Measurements from ENCODE around the gene GPR12.

Gene GPR12

DNA sequence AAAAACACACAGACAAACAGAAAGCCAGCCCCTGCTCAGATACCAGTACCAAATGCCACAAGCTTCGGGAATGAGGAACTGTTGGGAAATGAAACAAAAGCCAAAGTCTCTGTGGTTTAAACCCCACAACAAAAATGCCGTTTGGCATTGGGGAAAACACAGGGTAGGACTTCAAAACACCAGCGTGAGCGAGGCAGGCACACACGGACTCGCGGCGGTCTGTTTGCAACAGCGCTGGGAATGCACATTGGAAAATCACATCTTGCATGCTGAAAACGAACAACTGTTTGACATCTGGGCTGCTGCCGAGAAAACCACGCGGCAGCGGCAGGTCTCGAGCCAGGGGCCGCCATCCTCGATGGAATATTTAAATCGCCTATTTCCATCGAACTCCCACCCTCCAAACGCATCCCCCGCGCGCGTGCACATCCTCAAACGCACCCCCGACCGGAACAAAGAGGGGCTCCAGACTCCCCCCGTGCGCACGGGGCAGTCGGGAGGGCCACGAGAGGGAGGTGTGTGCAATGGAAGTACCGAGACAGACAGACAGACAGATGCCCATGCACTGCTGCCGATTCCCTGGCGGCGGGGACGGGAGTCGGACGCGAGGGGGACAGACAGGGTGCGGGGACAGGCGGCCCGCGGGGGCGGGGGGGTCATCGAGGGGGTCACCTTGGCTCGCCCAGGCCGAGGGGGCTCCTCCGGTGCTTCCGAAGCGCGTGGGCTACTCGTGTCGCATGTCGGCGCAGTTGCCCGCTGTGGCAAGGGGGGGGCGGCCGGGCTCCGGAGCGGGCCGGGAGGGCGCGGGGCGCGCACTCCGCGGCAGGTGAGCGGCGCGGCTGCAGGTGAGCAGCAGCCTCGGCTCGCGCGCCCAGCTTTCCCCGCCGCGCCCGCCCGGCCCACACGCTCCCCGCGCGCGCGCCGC is at the start of gene GPR12:
TSS of gene GPR12 (minus strand) at position 880 of the 925 bp plus-strand sequence. CDS start 959 bp downstream, outside the sequence.
- DNase-seq: no peak

GRCh38 chr13:26810095-26810494 is 49.5 kb upstream of the GPR12 start:
- DNase-seq: no peak

DNA sequence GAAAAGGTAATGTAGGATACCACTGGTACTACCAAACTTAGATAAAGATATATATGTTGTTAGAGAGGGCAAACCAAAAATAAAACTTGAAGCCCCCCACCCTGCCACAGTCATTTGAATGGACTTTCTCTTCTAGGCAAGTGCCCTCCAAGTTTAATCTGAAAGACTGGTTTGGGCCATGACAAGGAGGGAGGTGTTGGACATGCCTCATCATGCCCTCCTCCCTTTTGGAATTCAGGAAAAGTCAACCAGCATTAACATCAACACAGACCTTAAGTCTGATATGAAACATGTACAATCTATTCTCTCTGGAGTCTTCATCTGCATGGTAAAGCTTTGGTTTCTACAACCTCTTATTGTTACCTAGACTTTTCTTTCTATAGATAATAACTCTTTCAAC is 46.3 kb upstream of the GPR12 start:
- no peak for DNase-seq

- no peak for DNase-seq
Measured at GRCh38 chr13:26787961-26788360, 27.4 kb upstream of the GPR12 start.

- DNase-seq: no peak
Measured at GRCh38 chr13:26786651-26787295, 26.2 kb upstream of the GPR12 start.

DNA sequence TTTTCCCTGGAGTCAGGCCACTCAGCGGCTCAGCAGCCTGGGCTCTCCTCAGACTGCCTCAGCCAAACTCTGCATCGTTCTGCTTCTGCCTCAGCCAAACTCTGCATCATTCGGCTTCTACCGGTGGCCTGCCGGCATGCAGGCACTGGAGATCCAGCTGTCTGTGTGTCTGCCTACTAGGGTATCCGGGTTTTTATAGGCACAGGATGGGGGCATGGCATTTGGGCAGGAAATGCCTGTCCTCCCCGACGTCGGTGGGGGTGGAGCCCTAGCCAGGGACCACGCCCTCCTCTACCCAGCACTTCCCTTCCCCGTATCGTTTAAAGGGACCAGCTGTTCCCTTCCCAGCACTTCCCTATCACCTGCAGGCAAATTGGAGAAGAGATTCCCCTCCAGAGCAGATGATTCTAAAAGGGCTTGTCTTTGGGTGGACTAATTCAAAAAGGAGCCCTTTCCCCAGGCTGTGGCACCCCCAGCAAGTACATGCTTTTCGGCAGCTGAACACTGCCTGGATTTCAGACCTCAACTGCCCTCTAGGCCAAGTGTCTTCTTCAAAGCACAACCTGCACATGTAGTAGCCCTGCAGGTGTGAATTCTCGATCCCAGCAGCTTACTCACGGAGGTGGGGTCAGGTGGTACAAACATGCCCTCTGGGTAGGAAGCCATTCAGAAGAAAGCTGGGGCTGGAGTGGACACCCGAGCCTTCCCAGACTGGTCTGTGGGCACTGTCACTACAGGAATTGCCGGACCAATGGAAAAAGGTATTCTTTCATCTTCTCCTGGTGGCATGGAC is 25.4 kb upstream of the GPR12 start:
- no peak for DNase-seq

DNA sequence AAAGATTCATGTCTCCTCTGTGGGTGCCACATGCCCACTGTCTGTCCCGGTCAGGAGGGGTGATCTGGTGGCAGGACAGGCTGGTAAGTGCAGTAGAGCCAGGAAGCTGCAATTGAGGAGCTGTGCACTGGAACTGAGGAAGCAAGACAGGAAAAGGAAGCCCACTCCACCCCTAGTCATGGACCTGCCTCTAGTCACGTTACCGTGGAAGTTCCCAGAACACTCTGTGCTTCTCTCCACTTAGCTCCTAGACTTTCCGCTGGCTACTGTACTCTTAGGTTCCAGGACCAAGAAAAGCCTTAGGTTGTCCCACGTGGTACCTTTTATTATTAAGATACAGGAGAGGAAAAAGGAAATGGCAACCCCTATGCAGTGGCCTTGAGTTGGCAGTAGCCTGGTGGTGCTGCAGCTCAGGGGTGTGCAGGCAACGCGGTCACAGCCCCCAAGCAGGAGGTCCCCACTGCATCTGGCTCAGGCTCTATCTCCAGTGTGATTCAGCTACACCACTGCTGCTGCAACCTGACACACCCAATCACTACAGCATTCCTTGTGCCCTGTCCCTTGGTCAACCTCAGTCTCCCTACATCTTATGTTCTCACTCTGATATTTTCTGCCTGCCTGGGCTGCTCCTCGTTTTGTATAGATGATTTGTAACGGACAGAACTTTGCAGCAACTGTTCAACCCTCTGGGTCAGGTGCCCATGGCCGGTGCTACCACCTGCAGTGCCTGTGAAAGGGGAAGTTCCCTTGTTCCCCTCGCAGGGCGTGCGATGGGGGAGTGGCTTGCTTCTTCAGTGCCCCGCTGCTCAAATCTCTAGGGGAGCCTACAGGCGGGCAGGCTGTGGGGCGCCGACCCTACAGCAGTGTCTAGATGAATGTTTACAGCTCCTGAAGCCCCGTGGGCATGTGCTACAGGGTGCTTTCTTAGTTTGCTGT is 24.4 kb upstream of the GPR12 start:
- no peak for DNase-seq

DNA sequence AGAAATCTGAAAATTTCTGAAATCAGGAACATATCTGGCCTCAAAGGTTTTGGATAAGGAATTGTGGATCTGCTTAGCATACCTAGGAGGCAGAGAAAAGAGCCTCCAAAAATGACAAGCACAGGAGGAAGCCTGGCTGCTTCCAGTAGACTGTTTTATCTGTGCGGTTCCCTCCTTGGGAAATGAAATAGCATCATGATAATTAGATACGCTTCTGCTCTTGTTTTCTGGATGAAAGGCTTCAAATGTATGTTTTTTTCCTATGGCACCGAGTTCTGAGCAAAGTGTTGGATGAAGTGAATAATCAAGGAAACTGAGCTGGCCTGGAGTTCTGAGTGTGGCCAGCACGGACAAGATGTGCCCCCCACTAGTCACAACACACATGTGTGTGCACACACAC is 19.8 kb upstream of the GPR12 start:
- DNase-seq: no peak

DNA sequence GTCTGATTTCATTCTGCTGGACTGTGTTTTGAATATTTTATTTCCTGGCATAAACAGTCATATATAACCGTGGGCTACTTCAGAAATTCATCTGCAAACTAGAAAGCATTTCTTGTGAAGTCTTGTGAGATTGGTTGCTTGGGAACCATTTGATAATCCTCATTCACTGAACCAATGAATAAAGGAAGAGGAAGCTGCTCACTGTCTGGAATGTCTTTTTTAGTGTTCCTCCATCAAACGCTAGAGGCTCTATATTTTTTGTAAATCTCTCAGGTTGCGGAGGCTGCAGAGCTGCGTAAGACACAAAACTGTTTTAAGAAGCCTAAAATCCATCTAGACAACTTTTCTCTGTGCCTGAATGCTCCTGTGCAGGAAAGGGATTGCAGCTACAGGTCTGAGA is 18.7 kb upstream of the GPR12 start:
- DNase-seq: no peak

GRCh38 chr13:26772531-26772930 is 11.9 kb upstream of the GPR12 start:
- no peak for DNase-seq

DNA sequence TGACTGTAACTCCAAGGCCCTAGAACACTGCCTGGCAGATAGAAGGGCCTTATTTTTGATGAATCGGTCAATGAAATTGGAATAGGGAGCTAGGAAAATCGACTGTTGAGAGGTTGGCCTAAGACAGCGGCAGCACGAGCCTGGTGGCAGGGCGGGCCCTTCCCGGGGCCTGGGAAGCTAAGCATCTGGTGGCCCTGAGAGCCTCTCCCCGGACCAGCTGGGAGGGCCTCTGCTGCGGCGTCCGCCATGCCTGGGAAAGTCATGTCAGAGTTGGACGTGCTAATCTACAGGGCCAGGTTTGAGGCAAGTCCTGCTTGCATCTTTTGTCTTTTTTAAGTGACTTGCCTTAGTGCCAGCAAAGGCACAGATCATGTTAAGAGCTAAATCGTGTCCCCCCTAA is 11.2 kb upstream of the GPR12 start:
- no peak for DNase-seq

GRCh38 chr13:26762745-26763345 is 2.3 kb upstream of the GPR12 start:
- no peak for DNase-seq

GRCh38 chr13:26760832-26761582 is 421 bp upstream of the GPR12 start:
- DNase-seq: no peak

DNA sequence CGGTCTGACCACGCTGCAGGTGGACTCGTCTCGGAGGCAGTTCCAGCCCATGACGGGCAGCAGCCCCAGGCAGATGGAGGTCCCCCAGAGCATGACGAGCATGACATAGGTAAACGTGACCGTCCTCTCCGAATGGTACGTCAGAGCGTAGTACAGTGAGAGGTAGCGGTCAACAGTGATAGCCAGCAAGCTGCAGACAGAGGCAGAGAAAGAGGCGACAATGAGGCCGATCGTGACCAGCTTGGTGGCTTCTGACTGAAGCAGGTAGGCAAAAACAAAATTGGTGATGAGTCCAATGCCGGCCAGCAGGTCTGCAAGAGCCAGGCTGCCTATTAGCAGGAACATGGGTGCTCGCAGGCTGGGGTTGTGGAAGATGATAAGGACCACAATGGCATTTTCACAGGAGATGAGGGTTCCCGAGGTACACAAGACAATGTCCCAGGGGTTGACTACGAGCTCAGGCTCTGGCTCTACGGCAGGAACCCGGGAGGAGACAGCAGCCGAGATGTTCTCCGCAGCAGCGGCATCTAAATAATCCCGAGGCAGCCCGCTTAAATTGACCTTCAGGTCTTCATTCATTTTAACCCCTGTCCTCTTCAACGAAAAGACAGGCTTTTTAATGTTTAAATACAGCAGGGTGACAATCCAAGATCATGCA is 1.2 kb downstream of the GPR12 start:
- DNase-seq: no peak

GRCh38 chr13:26758496-26759157 is 2.0 kb downstream of the GPR12 start:
- DNase-seq: no peak

- DNase-seq: no peak
Measured at GRCh38 chr13:26756961-26757360, 3.6 kb downstream of the GPR12 start.

- DNase-seq: no peak
Measured at GRCh38 chr13:26752671-26753070, 7.9 kb downstream of the GPR12 start.

- DNase-seq: no peak
Measured at GRCh38 chr13:26749905-26750304, 10.7 kb downstream of the GPR12 start.

DNA sequence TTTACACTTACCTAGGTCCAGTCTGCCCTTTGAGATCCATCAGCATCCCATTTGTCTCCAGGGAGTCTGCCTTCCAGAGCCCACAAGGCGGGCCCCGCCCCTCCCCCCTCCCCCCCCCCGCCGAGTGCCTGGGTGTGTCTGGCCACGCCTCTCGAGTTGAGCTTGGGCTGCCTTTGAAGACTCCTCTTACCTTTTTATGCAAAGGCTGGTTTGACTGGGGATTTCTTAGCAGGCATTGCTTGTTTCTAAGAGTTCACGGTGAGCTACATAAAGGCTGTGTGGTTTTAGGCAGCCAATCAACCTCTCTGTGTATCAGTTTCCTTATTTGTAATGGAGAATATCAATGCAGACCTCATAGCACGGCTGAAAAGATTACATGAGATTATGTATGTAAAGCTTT is 11.3 kb downstream of the GPR12 start:
- DNase-seq: no peak

DNA sequence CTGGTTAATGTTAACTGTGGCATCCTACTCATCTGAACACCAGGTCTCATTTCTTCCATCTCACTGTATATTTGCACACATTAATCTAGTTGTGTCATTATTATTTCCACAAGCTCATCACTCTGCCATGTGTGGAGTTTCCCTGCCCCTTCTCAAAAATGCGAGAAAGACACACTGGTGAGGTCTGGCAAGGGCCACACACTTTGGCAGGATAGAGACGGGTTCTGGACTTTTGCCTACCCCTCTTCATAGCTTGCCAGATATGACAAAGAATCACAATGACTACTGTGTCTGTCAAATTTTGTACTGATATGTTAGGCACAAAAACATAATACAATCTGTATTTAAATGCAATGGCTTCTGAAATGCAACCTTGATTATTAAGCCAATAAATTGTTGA is 12.9 kb downstream of the GPR12 start:
- DNase-seq: no peak

All from OCI-M1 (cell line).